Suppressor macrophage treated with lipopolysaccharide for 4 hours (primary cell): Measurements from ENCODE around the gene FAM3A.
"Not testable (repeated sequence)": the region's sequence is repeated elsewhere in the genome, so short reads cannot be mapped to it uniquely, and the experiment has no call there.

Experiments used
- DNase-seq: peaks from one replicate; pipeline ENCODE4 v3.0.0-alpha.2; 2020

Gene FAM3A

DNA sequence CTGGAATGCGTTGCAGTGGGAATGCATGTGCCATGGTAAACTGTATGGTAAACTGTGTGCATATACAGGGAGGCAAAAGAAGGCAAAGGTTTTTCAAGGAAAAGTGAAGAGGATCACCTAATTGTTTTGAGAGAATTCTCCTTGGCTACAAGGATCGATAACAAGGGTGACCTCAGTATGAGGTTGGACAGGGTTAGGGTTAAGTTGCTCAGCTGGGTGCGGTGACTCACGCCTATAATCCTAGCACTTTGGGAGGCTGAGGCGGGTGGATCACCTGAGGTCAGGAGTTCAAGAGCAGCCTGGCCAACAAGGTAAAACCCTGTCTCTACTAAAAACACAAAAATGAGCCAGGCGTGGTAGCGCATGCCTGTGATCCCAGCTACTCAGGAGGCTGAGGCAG, 14.6 kb downstream of the FAM3A start:
- not testable (repeated sequence) for DNase-seq

- DNase-seq: not testable (repeated sequence)
These were observed 19.4 kb downstream of the FAM3A start for GRCh38 chrX:154496591-154497137.

GRCh38 chrX:154495472-154495922, 20.5 kb downstream of the FAM3A start:
- DNase-seq: no peak

- no peak for DNase-seq
These were observed 21.3 kb downstream of the FAM3A start for GRCh38 chrX:154494715-154495114.

GRCh38 chrX:154490414-154491083, 25.5 kb downstream of the FAM3A start, which contains the start of gene SLC10A3:
SLC10A3 (minus strand) TSS chrX:154490629; CDS start chrX:154488940, 1,689 bp downstream.
- DNase-seq: peak; percentile 94

- DNase-seq: no peak
These were observed 26.0 kb downstream of the FAM3A start for GRCh38 chrX:154490021-154490413.

GRCh38 chrX:154489182-154489581, 26.9 kb downstream of the FAM3A start:
- no peak for DNase-seq

GRCh38 chrX:154488336-154489075, 27.5 kb downstream of the FAM3A start:
- DNase-seq: no peak

DNA sequence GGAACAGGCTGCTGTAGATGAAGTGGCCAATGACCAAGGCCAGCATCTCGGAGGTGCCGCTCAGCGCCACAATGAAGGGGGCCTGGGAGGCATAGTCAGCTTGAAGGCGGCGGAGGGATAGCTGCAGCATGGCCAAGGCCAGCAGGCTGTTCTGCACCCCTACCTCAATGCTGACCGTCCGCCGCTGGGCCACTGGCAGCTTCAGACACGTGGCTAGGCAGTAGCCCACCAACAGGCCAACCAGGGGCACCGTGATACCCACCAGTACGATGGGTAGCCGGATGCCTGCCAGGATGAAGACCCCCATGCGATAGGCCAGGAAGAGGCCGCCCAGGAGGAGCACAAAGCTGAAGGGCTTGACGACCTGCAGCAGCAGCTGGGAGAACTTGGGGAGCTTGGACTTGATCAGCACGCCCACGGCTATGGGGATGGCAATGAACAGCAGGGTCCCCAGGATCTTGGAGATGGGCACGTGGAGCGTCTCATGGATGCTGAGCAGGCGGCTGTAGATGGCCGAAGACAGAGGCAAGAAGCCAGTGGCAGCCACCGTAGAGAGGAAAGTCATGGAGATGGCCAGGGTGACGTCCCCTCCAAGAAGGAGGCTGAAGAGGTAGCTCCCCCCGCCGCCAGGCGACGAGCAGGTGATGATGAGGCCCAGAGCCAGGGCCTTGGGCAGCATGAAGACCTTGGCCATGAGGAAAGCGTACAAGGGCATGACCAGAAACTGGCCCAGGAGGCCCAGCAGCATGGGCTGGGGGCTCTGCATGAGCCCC, 28.3 kb downstream of the FAM3A start:
- no peak for DNase-seq

- peak; percentile 38 for DNase-seq
These were observed 29.4 kb downstream of the FAM3A start, which contains the start of gene UBL4A for GRCh38 chrX:154486396-154487207. UBL4A (minus strand) TSS chrX:154486615; CDS start chrX:154486584, 31 bp downstream.

- DNase-seq: no peak
These were observed 30.0 kb downstream of the FAM3A start for GRCh38 chrX:154486052-154486395.

DNA sequence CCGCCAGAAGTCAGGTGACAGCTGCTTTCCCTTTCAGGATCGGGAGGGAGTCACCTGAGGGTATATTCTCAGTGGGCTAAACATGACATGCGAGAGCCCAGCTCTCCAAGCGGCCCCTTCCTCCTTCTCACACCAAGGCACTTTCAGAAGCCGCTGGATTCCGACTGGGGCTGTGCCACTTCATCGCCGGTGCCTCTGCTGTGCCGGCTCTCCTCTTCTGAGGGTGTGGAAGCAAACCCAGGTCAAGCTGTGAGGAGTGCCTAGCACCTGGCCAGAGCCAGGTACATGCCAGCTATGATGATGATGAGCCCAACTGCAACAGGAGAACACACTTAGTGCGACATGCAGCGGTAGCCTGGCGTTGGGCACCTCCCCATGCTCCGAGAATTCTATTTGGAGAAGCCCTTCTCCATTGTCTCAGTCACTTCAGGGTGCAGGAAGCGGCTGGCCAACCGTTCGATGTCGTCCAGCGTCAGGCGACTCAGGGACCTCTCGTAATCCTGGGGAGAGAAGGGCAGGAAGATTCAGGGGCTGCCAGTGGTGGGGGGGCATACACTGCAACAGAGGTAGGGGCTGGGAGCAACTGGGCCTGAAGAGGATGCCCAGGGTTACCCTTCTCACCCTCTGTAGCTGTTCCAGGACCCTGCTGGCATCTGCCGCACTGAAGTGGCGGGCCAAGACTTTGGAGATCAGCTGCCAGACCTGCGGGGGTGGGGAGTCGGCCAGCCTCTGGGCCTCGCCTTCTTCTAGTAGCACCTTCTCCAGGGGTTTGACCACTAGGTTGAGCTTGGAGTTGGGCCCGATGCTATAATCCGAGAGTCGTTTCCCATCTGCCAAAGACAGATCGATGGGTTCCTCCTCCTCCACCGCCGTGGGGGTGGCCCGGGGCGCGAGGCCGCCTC, 30.6 kb downstream of the FAM3A start:
- DNase-seq: no peak

DNA sequence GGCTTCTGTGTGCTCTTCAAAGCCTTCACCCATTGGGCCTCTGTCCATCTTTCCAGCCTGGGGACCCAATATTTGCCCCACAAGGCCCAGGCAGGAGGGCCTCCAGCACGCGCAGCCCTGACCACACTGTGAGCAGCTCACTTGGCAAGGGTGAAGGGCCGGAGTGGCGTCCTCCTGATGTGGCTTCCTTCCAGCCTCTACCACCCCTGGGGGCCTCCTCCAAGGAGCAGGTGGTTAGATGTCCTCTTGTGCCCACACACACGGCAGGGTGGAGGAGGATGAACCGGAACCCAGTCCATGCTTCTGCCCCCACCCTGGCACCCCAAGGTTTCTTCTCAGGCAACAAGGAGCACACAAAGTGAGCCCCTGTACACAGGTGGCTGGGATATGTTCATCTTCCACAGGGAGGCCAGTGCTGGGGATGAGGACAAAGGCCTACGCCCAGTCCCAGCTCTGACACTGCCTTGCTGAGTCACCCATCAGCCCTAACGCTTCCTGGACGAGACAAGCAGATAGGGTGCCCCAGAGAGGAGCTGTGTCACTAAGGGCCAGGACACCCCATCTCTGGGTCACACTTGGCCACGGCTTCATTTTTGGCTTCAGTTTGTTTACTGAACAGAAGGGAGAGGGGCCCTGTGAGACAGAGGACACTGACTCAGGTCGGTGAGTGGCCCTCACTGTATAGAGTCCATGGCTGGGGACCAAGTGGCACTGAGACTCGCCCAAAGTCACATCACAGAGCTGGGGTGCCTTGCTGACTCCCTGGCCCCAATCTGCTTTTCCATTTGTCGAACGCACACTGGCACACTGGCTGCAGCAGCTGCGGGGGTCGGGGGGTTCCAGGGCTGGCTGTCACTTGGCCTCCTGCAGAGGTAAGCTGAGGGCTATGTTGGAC, 31.5 kb downstream of the FAM3A start:
- peak; percentile 23 for DNase-seq

- DNase-seq: no peak
These were observed 32.7 kb downstream of the FAM3A start for GRCh38 chrX:154483325-154483724.

GRCh38 chrX:154482786-154483185, 33.2 kb downstream of the FAM3A start:
- no peak for DNase-seq

DNA sequence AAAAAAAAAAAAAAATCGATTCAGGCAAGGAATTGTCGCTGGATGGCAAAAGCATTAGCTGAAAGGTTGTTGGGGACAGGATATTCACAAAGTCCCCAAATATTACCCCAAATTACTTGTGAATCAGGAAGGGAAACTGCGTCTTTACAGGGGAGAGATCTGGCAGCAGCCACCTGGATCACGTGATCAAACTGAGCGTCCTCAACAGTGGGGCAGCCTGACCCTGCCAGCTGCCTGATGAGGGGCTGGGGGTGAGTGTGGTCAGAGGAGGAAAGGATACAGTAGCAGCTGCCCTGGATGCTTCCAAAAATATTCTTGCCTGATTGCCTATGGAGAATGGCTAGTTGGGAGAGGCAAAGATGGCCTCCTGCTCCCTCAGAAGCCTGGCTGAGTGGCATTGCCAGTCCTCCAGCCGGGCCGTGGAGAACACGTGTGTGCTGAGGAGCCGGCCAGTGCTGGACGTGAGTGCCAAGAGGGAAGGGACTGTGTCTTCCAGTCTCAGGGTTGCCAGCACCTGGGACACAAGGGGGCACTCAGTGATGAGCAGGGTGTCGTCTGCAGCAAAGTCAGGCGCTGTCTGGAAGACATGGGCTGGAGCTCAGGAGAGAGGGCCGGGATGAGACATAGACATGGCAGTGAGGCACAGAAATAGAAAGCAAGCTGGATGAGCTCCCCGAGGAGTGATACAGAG, 34.0 kb downstream of the FAM3A start:
- no peak for DNase-seq

DNA sequence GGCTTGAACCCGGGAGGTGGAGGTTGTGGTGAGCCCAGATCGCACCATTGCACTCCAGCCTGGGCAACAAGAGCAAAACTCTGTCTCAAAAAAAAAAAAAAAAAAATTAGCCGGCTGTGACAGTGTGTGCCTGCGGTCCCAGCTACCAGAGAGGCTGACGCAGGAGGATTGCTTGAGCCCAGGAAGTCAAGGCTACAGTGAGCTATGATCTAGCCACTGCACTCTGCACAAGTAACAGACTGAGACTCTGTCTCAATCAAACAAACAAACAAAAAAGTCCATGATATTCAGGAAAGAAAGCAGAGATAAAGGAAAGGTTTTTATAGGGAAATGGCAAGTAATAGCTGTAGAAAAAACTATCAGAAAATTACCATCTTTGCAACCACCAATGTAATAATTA, 34.8 kb downstream of the FAM3A start:
- DNase-seq: no peak

DNA sequence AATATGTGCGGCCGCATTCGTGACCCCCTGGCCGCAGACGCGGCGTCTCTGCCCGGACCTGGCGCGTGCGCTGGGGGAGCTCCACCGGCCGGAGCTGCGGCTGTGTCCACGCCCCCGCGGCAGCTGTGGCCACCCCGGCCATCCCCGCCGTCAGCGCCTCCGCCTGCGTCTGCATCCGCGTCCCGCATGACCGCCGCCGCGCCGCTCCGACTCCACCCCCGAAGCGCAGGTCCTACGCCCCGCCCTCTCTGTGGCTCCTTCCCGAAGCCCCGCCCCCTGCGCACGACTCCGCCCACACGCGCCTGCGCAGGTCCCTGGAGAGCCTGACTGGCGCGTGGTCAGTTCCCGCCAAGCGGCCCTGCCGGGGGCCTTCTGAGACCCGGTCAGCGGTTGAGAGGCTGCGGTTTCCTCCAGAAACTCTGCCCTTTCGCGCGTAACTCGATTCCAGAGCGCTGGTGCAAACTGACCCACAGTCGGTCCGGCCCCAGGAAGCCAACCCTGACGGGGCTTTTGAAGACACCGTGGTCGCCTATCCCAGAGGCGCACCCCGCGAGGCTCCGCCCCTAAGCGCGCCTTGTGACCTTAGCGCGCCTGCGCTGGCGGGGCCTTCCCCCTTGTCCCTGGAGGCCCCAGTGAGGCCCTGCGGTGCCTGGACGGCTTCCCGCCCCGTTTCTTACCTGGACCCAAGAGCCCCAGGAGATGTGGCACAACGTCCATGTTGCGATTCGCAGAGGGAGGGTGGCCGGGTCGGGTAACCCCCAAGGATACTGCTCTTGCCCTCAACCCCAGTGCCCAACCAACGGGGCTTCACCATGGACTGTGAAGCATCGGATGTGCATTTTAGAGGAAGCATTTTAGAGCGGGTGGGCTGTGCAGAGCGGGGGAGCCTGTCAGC, 37.1 kb downstream of the FAM3A start, which contains the start of gene LAGE3:
LAGE3 (minus strand) TSS at position 554 of the 895 bp plus-strand sequence; CDS start at position 188, 366 bp downstream.
- DNase-seq: peak; percentile 95
